Measurements from ENCODE around the gene DNAH1. TPM values are rescaled to one million over a fixed set of nuclear protein-coding genes. Genes with fewer than 3 reads are reported as not detected.

The DNAH1 gene
- total RNA-seq, 1 donor from 2014 or later = 0.80 TPM

- H3K9me3 ChIP-seq (ENCODE audit: low read depth) = no peaks in the 10 kb centered on the region
- no peak overlapping the region for H2AFZ ChIP-seq (replicated peaks)
- H3K4me3 ChIP-seq = no peak overlapping the region
- no peak for DNase-seq (ENCODE audit: low spot score)
- H3F3A ChIP-seq (ENCODE audit: low read depth) = peaks cover 17% of the 10 kb centered on the region
- H3K9ac ChIP-seq = no peak overlapping the region
- Mint-ChIP-seq H3K36me3 (no peaks in the 10 kb centered on the region), H3K27ac (peak overlapping the region; percentile 43), H3K9me3 (no peaks in the 10 kb centered on the region), H3K27me3 (ENCODE audit: insufficient read depth, low read depth) (peaks cover 7% of the 10 kb centered on the region), H3K4me3 (no peak overlapping the region), H3K4me1 (peaks cover 33% of the 10 kb centered on the region)
- TF ChIP-seq CTCF (IDR thresholded peaks at IDR 0.05) (no peak), EZH2phosphoT487 (IDR thresholded peaks at IDR 0.05) (no peak), EZH2 (IDR thresholded peaks at IDR 0.05) (no peak)
- H3K4me1 ChIP-seq = peaks cover 18% of the 10 kb centered on the region
- H3K4me2 ChIP-seq = no peak overlapping the region
- H3K79me2 ChIP-seq (ENCODE audit: low read depth) = no peaks in the 10 kb centered on the region
- H4K20me1 ChIP-seq (ENCODE audit: low read depth) = no peaks in the 10 kb centered on the region
- H3K27ac ChIP-seq = no peak overlapping the region
- no peaks in the 10 kb centered on the region for H3K36me3 ChIP-seq
- H3K27me3 ChIP-seq = no peaks in the 10 kb centered on the region
Observed at GRCh38 chr3:52431459-52432223, 115.5 kb downstream of the DNAH1 start.

- no peak overlapping the region for H3K4me3 ChIP-seq
- H3K27me3 Mint-ChIP-seq (ENCODE audit: insufficient read depth, low read depth) = peaks cover 7% of the 10 kb centered on the region
- peak overlapping the region; percentile 43 for H3K27ac Mint-ChIP-seq
- H3K4me1 Mint-ChIP-seq = peaks cover 33% of the 10 kb centered on the region
- no peak overlapping the region for H3K4me2 ChIP-seq
- DNase-seq (ENCODE audit: low spot score) = no peak
- TF ChIP-seq EZH2 (IDR thresholded peaks at IDR 0.05) (no peak), CTCF (IDR thresholded peaks at IDR 0.05) (no peak), EZH2phosphoT487 (IDR thresholded peaks at IDR 0.05) (no peak)
- H3K36me3 Mint-ChIP-seq = no peaks in the 10 kb centered on the region
- H3K36me3 ChIP-seq = no peaks in the 10 kb centered on the region
- H3K4me1 ChIP-seq = peaks cover 18% of the 10 kb centered on the region
- no peaks in the 10 kb centered on the region for H3K9me3 Mint-ChIP-seq
- H3K27ac ChIP-seq = no peak overlapping the region
- no peaks in the 10 kb centered on the region for H3K27me3 ChIP-seq
- no peaks in the 10 kb centered on the region for H3K9me3 ChIP-seq (ENCODE audit: low read depth)
- no peak overlapping the region for H3K9ac ChIP-seq
- peaks cover 17% of the 10 kb centered on the region for H3F3A ChIP-seq (ENCODE audit: low read depth)
- no peaks in the 10 kb centered on the region for H3K79me2 ChIP-seq (ENCODE audit: low read depth)
- no peaks in the 10 kb centered on the region for H4K20me1 ChIP-seq (ENCODE audit: low read depth)
- H2AFZ ChIP-seq (replicated peaks) = no peak overlapping the region
- no peak overlapping the region for H3K4me3 Mint-ChIP-seq
Observed at GRCh38 chr3:52432225-52432624, 116.1 kb downstream of the DNAH1 start.

- H3K27ac ChIP-seq = no peak overlapping the region
- H3K27ac Mint-ChIP-seq = no peak overlapping the region
- no peaks in the 10 kb centered on the region for H3K9me3 ChIP-seq (ENCODE audit: low read depth)
- no peak overlapping the region for H3K4me3 Mint-ChIP-seq
- H3K4me3 ChIP-seq = no peak overlapping the region
- H3K27me3 Mint-ChIP-seq (ENCODE audit: insufficient read depth, low read depth) = peaks cover 7% of the 10 kb centered on the region
- H4K20me1 ChIP-seq (ENCODE audit: low read depth) = no peaks in the 10 kb centered on the region
- H3K79me2 ChIP-seq (ENCODE audit: low read depth) = no peaks in the 10 kb centered on the region
- peak overlapping the region; percentile 70 for H2AFZ ChIP-seq (replicated peaks)
- H3K4me1 ChIP-seq = peaks cover 18% of the 10 kb centered on the region
- H3F3A ChIP-seq (ENCODE audit: low read depth) = peaks cover 17% of the 10 kb centered on the region
- DNase-seq (ENCODE audit: low spot score) = no peak
- H3K9ac ChIP-seq = no peak overlapping the region
- TF ChIP-seq CTCF (IDR thresholded peaks at IDR 0.05) (no peak), EZH2 (IDR thresholded peaks at IDR 0.05) (no peak), EZH2phosphoT487 (IDR thresholded peaks at IDR 0.05) (no peak)
- no peaks in the 10 kb centered on the region for H3K27me3 ChIP-seq
- H3K36me3 Mint-ChIP-seq = no peaks in the 10 kb centered on the region
- peak overlapping the region; percentile 64 for H3K4me2 ChIP-seq
- H3K4me1 Mint-ChIP-seq = peaks cover 33% of the 10 kb centered on the region
- H3K9me3 Mint-ChIP-seq = no peaks in the 10 kb centered on the region
- H3K36me3 ChIP-seq = no peaks in the 10 kb centered on the region
Observed at GRCh38 chr3:52432691-52433141, 116.6 kb downstream of the DNAH1 start.

All from neural progenitor cell (in vitro differentiated cells).